Right renal pelvis (tissue), 4 donors: ENCODE measurements around the gene SLC25A12. TPM values are rescaled to one million over a fixed set of nuclear protein-coding genes. Genes with fewer than 3 reads are reported as not detected.
"Not testable (repeated sequence)": the region's sequence is repeated elsewhere in the genome, so short reads cannot be mapped to it uniquely, and the experiment has no call there.

ENCODE experiments used
- DNase-seq, 4 donors: peaks; one replicate each; pipeline ENCODE4 v3.0.0-alpha.2; 2013; ENCODE audit warnings: low read depth in 4 of 4, low spot score in 3 of 4, missing footprints in 1 of 4
- polyA plus RNA-seq, 4 donors: library from polyadenylated mRNA; unstranded; fragments of 120-200 nt; gene quantifications; one replicate each; pipeline ENCODE4 v1.2.1, GENCODE V29; 2013; ENCODE audit not compliant: insufficient read length in 4 of 4

The SLC25A12 gene
- polyA plus RNA-seq, 4 donors = 24.5 to 28.2 (median 26.6) TPM

- DNase-seq = no peak
Observed at GRCh38 chr2:171832489-171832888, 61.6 kb downstream of the SLC25A12 start.

- no peak for DNase-seq
Observed at GRCh38 chr2:171830039-171830438, 64.0 kb downstream of the SLC25A12 start.

GRCh38 chr2:171824086-171824485, 70.0 kb downstream of the SLC25A12 start:
- DNase-seq = no peak

- DNase-seq = no peak
Observed at GRCh38 chr2:171822525-171823322, 71.3 kb downstream of the SLC25A12 start.

- DNase-seq = no peak
Observed at GRCh38 chr2:171819453-171819852, 74.6 kb downstream of the SLC25A12 start.

- DNase-seq = no peak
Observed at GRCh38 chr2:171814883-171815282, 79.2 kb downstream of the SLC25A12 start.

- DNase-seq = no peak
Observed at GRCh38 chr2:171814174-171814573, 79.9 kb downstream of the SLC25A12 start.

GRCh38 chr2:171813729-171814128, 80.3 kb downstream of the SLC25A12 start:
- no peak for DNase-seq

GRCh38 chr2:171813126-171813525, 80.9 kb downstream of the SLC25A12 start:
- no peak for DNase-seq

GRCh38 chr2:171811245-171811628, 82.8 kb downstream of the SLC25A12 start:
- peak in 1 of 4 donors; percentile 2 for DNase-seq

GRCh38 chr2:171810422-171811244, 83.4 kb downstream of the SLC25A12 start:
- DNase-seq = peak in 3 of 4 donors; percentile 40 to 54 (median 43)

- DNase-seq = not testable (repeated sequence)
Observed at GRCh38 chr2:171808885-171809284, 85.2 kb downstream of the SLC25A12 start.

GRCh38 chr2:171807831-171808393, 86.1 kb downstream of the SLC25A12 start:
- no peak for DNase-seq

GRCh38 chr2:171807119-171807518, 86.9 kb downstream of the SLC25A12 start:
- no peak for DNase-seq

- no peak for DNase-seq
Observed at GRCh38 chr2:171804456-171804855, 89.6 kb downstream of the SLC25A12 start.

- DNase-seq = no peak
Observed at GRCh38 chr2:171803757-171804156, 90.3 kb downstream of the SLC25A12 start.

- DNase-seq = no peak
Observed at GRCh38 chr2:171800639-171801038, 93.4 kb downstream of the SLC25A12 start.

GRCh38 chr2:171798156-171798820, 95.8 kb downstream of the SLC25A12 start:
- no peak for DNase-seq

GRCh38 chr2:171794918-171795317, 99.1 kb downstream of the SLC25A12 start:
- no peak for DNase-seq

GRCh38 chr2:171793691-171794678, 100.1 kb downstream of the SLC25A12 start:
- DNase-seq = no peak
